ENCODE data around the gene CD44. TPM values are rescaled to one million over a fixed set of nuclear protein-coding genes. Genes with fewer than 3 reads are reported as not detected.

CD44 gene
- total and polyA plus RNA-seq, 2 donors (not counting 1 experiment from before 2014, with no cell fraction given): 660 to 980 TPM

DNA sequence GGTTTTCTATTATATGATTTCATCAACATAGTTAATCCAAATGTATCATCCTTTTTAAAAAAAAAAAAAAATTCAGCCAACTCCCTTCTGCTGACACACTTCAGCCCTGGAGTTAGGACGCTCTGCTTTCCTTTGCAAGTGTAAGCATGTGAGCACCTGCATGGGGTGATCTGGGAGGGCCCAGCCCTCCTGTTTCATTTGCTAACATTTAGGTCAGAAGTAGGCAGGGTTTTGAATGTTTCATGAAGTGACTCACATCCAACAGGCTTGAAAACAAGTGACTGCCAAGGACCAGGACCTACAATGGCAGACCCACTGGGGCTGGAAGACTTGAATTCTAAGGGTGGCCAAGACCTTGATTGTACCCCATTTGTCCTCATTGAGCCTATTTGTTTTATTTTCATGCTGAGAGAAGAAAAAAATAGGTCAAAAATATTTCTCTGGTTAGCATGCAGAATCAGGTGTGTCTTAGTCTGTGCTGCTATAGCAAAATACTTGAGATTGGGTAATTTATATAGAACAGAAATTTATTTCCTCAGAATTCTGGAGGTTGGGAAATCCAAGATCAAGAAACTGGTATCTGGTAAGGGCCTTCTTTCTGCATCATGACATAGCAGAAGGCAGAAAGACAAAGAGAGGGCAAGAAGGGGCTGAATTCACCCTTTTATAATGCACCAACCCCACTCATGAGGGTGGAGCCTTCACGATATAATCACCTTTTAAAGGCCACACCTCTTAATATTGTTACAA is 137.6 kb downstream of the CD44 start:
- Histone ChIP-seq H4K20me1 (ENCODE audit: control insufficient read depth, extremely low read depth, insufficient read depth, low read length) (no peaks in the 10 kb centered on the region), H3K79me2 (ENCODE audit: control insufficient read depth, insufficient read depth, low read length) (no peaks in the 10 kb centered on the region), H3K36me3 (ENCODE audit: control insufficient read depth, insufficient read depth, low read length) (no peaks in the 10 kb centered on the region), H2AFZ (ENCODE audit: low read length) (no peak overlapping the region), H3K4me2 (ENCODE audit: extremely low read depth, insufficient read depth, low read length) (no peak overlapping the region), H3K9me3 (ENCODE audit: control insufficient read depth, insufficient read depth, low read depth, low read length) (no peaks in the 10 kb centered on the region), H3K4me3 (replicated peaks in 1 of 4; ENCODE audit: control extremely low read depth in 1 of 4, insufficient read depth in 1 of 4, low read depth in 3 of 4, low read length in 4 of 4) (no peak overlapping the region), H3K4me1 (ENCODE audit: control insufficient read depth, extremely low read depth, insufficient read depth, low read length) (peaks cover 8% of the 10 kb centered on the region), H3K27me3 (ENCODE audit: control insufficient read depth, insufficient read depth, low read length) (no peaks in the 10 kb centered on the region), H3K9ac (ENCODE audit: insufficient read depth, low read length) (no peak overlapping the region), H3K27ac (ENCODE audit: insufficient read depth, low read length) (no peak overlapping the region)
- TF ChIP-seq CTCF (conservative IDR thresholded peaks at IDR 0.05 in 1 of 2, IDR thresholded peaks at IDR 0.05 in 1 of 2; ENCODE audit: low read depth in 1 of 2, low read length in 2 of 2): no peak
- TF ChIP-seq EZH2 (IDR thresholded peaks at IDR 0.05; ENCODE audit: low read length, missing control alignments): no peak
- DNase-seq (ENCODE audit: low read depth in 2 of 2): peak in 1 of 2 donors; percentile 16

GRCh38 chr11:35277827-35278226 is 138.9 kb downstream of the CD44 start:
- no peaks in the 10 kb centered on the region for H4K20me1 ChIP-seq (ENCODE audit: control insufficient read depth, extremely low read depth, insufficient read depth, low read length)
- H3K4me2 ChIP-seq (ENCODE audit: extremely low read depth, insufficient read depth, low read length): no peak overlapping the region
- H3K4me1 ChIP-seq (ENCODE audit: control insufficient read depth, extremely low read depth, insufficient read depth, low read length): peaks cover 18% of the 10 kb centered on the region
- no peak overlapping the region for H3K9ac ChIP-seq (ENCODE audit: insufficient read depth, low read length)
- no peak overlapping the region for H3K4me3 ChIP-seq (replicated peaks in 1 of 4; ENCODE audit: control extremely low read depth in 1 of 4, insufficient read depth in 1 of 4, low read depth in 3 of 4, low read length in 4 of 4)
- H3K27me3 ChIP-seq (ENCODE audit: control insufficient read depth, insufficient read depth, low read length): no peaks in the 10 kb centered on the region
- H3K79me2 ChIP-seq (ENCODE audit: control insufficient read depth, insufficient read depth, low read length): no peaks in the 10 kb centered on the region
- no peak overlapping the region for H3K27ac ChIP-seq (ENCODE audit: insufficient read depth, low read length)
- TF ChIP-seq CTCF (conservative IDR thresholded peaks at IDR 0.05 in 1 of 2, IDR thresholded peaks at IDR 0.05 in 1 of 2; ENCODE audit: low read depth in 1 of 2, low read length in 2 of 2): no peak
- no peak overlapping the region for H2AFZ ChIP-seq (ENCODE audit: low read length)
- H3K36me3 ChIP-seq (ENCODE audit: control insufficient read depth, insufficient read depth, low read length): no peaks in the 10 kb centered on the region
- DNase-seq (ENCODE audit: low read depth in 2 of 2): no peak
- H3K9me3 ChIP-seq (ENCODE audit: control insufficient read depth, insufficient read depth, low read depth, low read length): no peaks in the 10 kb centered on the region

- TF ChIP-seq CTCF (conservative IDR thresholded peaks at IDR 0.05 in 1 of 2, IDR thresholded peaks at IDR 0.05 in 1 of 2; ENCODE audit: low read depth in 1 of 2, low read length in 2 of 2) (no peak), EZH2 (IDR thresholded peaks at IDR 0.05; ENCODE audit: low read length, missing control alignments) (no peak)
- Histone ChIP-seq H3K27ac (ENCODE audit: insufficient read depth, low read length) (no peak overlapping the region), H3K36me3 (ENCODE audit: control insufficient read depth, insufficient read depth, low read length) (no peaks in the 10 kb centered on the region)
Measured at GRCh38 chr11:35280727-35281126, 141.8 kb downstream of the CD44 start.

More at GRCh38 chr11:35280727-35281126, 141.8 kb downstream of the CD44 start:
- Histone ChIP-seq H4K20me1 (ENCODE audit: control insufficient read depth, extremely low read depth, insufficient read depth, low read length) (no peaks in the 10 kb centered on the region), H3K4me1 (ENCODE audit: control insufficient read depth, extremely low read depth, insufficient read depth, low read length) (peaks cover 17% of the 10 kb centered on the region), H3K27me3 (ENCODE audit: control insufficient read depth, insufficient read depth, low read length) (no peaks in the 10 kb centered on the region), H3K79me2 (ENCODE audit: control insufficient read depth, insufficient read depth, low read length) (no peaks in the 10 kb centered on the region), H3K4me3 (replicated peaks in 1 of 4; ENCODE audit: control extremely low read depth in 1 of 4, insufficient read depth in 1 of 4, low read depth in 3 of 4, low read length in 4 of 4) (no peak overlapping the region), H3K9ac (ENCODE audit: insufficient read depth, low read length) (no peak overlapping the region), H2AFZ (ENCODE audit: low read length) (no peak overlapping the region), H3K4me2 (ENCODE audit: extremely low read depth, insufficient read depth, low read length) (no peak overlapping the region), H3K9me3 (ENCODE audit: control insufficient read depth, insufficient read depth, low read depth, low read length) (no peaks in the 10 kb centered on the region)
- DNase-seq (ENCODE audit: low read depth in 2 of 2): no peak
